Esophagus mucosa (tissue), 1 donor: Measurements from ENCODE around the gene ZNF683. TPM values are rescaled to one million over a fixed set of nuclear protein-coding genes. Genes with fewer than 3 reads are reported as not detected.

Source experiments
- ATAC-seq: fragments of 200-7000 bp; cut with Tn5 transposase; one replicate; pipeline ENCODE4 v1.9.1; 2020
- total RNA-seq: library from RNA; stranded (reverse); gene quantifications from one replicate; pipeline ENCODE4 v1.2.4, GENCODE V29; 2023
- donor health status: DM: yes; HTN: yes; CAD: no.

Gene ZNF683
- total RNA-seq, 1 donor from 2014 or later: not detected

DNA sequence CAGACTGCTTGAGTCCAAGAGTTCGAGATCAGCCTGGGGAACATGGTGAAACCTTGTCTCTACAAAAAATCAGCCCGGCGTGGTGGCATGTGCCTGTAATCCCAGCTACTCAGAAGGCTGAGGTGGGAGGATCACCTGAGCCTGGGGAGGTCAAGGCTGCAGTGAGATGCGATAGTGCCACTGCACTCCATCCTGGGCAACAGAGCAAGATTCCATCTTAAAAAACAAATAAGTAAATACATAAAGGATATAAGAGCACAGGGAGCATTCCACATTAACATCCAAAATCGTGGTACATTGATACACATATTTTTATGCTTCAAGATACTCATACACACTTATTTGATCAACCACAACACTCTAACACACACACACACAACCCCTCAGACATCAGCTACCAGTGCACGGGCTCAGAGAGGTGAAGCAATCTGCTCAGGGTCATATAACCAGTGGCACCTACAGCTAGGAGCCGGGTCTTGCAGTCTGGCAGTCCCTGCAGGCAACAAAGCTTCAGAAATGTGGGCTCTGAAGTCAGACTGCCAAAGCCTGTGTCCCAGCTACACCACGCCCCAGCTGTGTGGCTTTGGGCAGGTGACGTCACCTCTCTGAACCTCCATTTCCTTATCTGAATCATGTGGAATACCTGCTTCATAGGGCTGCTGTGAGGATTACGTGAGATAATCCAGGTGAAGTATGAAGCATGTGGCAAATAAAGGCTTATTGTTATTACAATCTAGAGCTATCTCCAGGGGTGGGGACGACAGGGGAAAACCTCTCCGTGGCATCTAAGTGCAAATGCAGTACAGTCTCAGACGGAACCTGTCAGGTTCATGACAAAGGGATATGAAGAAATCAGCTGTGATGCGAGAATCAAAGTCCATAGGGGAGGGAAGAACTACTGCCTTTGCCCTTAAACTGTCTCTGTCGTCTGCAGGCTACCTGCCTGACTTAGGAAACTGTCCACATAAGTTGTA, 13.9 kb downstream of the ZNF683 start:
- ATAC-seq: peak; percentile 72

DNA sequence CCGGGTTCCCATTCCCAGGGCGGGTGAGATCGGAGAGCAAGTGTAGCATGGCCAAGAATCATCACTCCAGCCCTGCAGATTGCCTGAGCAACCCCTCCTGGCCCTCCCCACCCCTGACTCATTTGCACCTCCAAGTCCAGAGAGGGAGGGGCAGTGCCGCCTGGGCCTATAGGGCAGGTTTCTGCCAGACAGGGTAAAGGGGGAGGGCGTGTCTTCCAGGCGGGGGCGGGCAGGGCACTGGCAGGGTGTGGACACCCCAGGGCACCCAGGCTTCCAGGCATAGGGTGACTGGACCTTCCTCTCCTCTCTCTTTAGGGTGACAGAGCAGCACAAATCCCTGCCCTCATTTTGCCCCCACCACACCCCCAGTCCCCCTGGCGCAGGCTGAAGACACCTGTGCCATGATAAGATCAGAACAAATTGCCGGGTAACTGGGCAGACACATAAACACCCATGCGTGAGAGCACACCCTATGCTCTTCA, 15.4 kb downstream of the ZNF683 start:
- ATAC-seq: peak; percentile 73

GRCh38 chr1:26356106-26356505, 16.4 kb downstream of the ZNF683 start:
- no peak for ATAC-seq

DNA sequence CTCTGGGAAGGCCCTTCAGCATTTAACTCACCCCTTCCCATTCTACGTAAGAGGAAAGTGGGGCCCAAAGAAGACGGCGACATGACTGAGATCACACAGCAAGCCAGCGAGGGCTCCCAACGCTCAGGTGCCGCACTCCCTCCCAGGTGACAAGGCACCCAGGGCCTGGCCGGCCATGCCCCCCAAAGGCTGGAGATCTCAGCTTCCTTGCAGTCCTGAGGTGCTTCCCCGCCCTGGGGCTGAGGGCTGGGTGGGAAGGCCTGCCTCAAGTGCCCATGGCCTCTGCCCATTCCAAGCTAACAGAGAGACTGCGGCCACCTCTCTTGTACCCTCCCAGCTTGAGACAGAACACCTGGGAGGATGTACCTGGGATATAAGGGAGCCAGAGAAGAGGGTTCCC, 17.6 kb downstream of the ZNF683 start:
- no peak for ATAC-seq

GRCh38 chr1:26353976-26354820, 18.4 kb downstream of the ZNF683 start, which contains the start of gene CRYBG2:
Gene CRYBG2, minus strand, starts transcription at chr1:26354130. Its CDS starts 7,473 bp downstream, at chr1:26346657.
- peak; percentile 73 for ATAC-seq

DNA sequence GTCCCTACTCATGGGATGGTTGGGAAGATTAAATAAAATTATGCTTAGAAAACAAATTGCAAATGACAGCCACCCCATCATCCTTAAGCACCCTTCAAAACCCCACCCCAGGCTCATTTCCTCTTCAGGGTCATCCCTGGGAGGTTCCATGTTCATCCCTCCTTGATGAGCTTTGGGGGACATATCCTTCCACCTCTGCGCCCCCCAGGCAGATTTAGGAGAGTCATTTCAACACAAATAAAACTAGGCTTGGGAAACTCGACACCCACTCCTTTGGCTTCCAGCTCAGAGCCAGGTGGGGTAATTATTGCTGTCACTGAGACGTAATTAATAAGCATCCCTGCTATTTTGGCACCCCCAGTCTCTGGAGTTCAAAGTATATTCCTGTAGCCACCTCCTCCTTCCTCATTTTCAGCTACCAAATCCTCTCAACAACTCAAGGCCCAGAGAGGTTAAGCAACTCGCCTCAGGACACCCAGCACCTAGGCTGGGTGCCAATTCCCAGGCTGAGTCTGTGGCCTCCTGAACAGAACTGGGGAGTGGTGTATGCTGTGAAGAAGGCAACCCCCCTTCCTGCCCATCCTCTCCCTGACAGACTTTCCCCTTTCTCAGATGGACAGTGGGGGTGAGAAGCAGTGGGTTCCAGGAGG, 19.2 kb downstream of the ZNF683 start:
- ATAC-seq: no peak

DNA sequence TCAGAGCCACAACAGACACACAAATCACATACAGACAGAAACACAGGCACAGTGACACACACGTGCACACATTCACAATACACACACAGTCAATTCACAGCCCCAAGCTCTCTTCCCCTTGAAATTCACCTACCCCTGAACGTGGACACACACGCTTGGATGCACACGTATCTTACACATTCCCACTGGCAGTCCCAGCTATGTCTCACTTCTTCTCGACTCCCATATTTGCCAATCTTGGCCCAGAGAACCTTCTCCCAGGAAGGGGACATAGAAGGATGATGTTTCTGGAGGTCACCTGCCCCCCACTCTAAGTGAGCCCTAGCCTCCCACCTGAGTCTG, 20.2 kb downstream of the ZNF683 start:
- ATAC-seq: no peak

DNA sequence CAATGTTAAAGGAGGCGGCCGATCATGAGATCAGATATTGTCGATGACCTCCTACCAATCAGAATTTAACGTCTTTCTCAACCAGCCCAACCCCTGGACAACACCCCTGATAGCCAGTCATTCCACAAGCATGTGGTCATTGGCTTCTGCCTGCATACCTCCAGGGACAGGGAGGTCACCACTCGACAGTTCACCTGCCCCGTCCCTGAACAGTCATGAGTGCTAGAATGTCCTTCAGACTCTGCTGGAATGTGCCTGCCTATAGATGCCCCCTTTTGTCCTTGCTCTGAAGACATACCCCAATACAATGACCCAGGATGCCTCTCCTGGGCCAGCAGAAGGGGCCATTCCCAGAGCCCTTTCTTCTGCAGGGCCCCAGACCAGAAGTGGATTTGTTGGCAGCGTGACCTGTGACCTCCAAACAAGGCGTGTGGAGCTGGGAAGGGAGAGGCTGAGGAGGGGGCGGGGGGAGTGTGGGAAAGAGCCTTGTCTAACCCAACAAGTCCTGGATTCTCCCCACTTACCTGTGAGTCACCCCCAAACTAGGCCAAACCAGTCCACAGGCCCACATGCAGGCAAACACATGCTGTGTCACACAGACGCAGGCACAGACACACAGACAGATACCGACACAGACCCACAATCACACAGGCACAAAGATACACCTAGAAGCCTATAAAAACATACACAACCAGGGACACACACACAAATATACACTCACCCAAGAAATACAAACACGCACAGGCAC, 20.8 kb downstream of the ZNF683 start:
- peak; percentile 71 for ATAC-seq

DNA sequence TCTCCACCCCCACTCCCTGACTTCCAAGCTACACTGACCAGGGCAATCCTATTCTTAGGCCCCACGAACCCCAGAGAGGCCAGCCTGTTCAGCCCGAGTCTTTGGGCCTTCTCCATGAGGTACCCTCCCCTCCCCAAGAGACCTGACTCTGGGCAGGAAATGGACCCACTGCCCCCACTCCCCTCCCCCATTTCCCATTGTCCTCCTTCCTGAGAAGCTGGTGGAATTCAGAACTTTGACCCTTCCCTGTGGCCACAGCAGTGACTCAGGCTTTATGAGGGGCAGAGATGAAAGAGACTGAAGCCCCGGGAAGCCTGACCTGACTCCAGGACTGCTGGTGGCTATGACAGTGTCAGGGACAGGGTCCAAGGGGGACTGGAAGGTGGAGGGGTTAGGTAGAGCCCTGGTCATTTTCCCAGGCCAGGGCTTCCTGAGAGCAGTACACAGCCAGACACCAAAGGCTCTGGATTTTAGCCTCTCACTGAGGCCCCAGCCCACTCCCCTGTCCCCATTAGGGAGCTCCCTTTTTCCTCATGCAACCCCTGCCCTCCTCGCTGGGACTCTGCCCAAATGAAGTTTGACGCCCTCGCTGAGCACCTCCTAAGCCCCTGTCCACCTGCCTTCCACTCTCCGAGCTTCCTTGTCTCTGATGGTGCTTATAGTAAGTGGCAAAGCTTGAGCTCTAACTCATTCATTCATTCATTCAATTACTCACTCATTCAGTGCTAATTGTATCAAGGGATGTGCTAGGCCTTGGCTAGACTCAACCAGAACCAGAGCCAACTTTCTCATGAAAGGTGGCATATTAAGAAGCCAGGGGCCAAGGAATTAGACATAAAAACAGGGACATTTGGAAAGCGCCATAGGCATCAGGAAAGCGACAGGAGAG, 21.6 kb downstream of the ZNF683 start:
- no peak for ATAC-seq

- ATAC-seq: no peak
Measured at GRCh38 chr1:26350343-26350700, 22.2 kb downstream of the ZNF683 start.

DNA sequence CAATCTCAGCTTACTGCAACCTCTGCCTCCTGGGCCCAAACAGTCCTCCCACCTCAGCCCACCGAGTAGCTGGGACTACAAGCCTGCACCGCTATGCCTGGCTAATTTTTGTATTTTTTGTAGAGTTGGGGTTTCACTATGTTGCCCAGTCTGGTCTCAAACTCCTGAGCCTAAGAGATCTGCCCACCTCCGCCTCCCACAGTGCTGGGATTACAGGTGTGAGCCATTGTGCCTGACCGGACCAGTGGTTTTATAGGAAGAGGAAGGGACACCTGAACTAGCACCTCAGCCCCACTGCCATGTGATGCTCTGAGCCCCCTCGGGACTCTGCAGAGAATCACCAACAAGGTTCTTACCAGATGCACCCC, 22.7 kb downstream of the ZNF683 start:
- ATAC-seq: no peak

DNA sequence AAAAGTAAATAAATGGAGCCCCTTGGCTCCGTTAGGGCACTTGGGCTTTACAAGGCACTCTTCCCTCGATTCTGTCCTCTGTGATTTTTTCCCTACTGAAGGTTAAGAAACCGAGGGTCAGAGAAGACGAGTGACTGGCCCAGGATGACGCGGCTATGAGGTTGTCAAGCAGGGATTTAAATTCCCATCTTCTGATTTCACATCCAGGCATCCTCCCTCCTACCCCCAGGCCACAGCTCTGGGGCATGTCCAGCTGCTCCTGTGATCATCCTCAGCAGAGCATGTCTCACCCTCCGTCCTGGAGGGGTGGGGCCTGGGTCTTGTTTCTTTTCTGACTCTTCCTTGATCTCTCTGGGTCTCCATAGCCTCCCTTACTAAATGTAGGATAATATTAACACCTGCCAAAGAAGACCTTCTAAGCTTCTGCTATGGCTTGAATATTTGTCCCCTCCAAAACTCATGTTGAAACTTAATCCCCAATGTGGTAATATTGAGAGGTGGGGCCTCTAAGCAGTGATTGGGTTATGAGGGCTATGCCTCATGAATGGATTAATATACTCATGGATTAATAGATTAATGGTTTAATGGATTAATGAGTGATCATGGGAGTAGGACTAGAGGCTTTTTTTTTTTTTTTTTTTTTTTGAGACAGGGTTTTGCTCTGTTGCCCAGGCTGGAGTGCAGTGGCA, 23.2 kb downstream of the ZNF683 start:
- ATAC-seq: no peak

- no peak for ATAC-seq
Measured at GRCh38 chr1:26346274-26347033, 26.1 kb downstream of the ZNF683 start.

DNA sequence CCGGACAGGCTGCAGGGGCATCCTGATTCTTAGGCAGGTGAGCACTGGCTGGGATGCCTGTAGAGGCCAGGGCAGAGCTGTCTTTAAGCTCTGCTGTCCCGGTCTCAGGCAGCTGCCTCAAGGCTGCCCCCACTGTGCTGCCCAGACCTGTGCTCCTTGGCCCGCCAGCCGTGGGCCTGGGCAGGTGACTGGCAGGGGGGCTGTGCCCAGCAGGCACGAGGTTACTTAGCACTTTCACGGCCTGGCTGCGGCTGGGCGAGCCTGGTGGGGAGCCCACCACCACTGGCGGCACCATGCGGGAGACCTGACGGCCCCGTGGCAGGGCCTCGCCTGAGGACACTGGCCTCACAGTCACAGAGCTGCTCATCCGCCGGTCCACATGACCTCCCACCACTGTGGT, 26.8 kb downstream of the ZNF683 start:
- ATAC-seq: peak; percentile 6

DNA sequence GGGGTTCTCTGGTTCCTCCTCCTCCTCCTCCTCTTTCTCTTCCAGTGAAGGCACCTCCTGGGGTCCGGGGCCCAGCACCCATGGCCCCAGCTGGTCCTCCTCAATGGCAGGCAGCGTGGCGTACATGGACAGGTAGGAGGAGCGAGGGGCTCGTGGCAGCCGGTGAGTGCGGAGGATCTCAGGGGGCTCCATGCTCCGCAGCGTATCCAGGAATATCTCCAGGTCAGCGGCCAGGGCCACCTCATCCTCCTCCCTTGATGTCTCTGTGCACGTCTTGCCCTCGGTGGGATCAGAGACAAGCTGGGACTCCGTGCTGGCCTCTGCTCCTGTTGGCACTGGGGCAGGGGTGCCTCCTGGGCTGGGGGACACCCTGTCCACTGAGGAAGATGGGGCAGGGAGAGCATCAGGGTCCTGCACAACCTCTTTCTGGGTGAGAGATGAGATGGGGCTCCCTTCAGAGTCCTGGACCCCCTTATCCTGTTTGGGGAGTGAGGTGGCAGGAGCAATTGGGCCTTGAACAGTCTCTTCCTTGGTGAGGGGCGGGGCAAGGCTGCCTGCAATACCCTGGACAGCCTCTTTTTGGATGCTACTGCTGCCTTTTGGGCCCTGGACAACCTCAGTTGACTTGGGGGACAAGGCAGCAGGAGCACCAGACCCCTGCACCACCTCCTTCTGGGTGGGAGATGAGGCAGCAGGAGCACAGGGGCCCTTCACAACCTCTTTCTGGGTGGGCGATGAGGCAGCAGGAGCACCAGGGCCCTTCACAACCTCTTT, 28.2 kb downstream of the ZNF683 start:
- no peak for ATAC-seq

GRCh38 chr1:26340047-26340481, 32.5 kb downstream of the ZNF683 start:
- ATAC-seq: no peak

GRCh38 chr1:26338670-26339069, 33.9 kb downstream of the ZNF683 start:
- no peak for ATAC-seq

- ATAC-seq: peak; percentile 0
Measured at GRCh38 chr1:26337625-26338024, 34.9 kb downstream of the ZNF683 start.

GRCh38 chr1:26337206-26337535, 35.4 kb downstream of the ZNF683 start:
- no peak for ATAC-seq
